Calu3 (cell line): ENCODE data around the gene UBR4. TPM values are rescaled to one million over a fixed set of nuclear protein-coding genes. Genes with fewer than 3 reads are reported as not detected.

Experiments
- BruUV-seq: library from RNA; stranded (reverse); fragments of 400-500 nt; replicated peaks from 2 replicates; lab custom pipeline; 2021; lab: Mats Ljungman, UMichigan
- CTCF ChIA-PET: fragments of 300-600 bp; sonication (Branson Sonifier 250); formaldehyde crosslinking; loops from one replicate; lab custom pipeline; 2022; ENCODE audit warnings: antibody characterized with exemption; lab: Charles Lee
- DNase-seq: peaks from one replicate; pipeline ENCODE4 v3.0.0; 2022
- H3K27ac Mint-ChIP-seq: one replicate; pipeline ENCODE4 v1.8.0; 2022; ENCODE audit warnings: mixed read lengths; ENCODE audit not compliant: unreplicated experiment
- H3K27me3 Mint-ChIP-seq: one replicate; pipeline ENCODE4 v1.8.0; 2022; ENCODE audit warnings: mixed read lengths; ENCODE audit not compliant: unreplicated experiment
- H3K36me3 Mint-ChIP-seq: one replicate; pipeline ENCODE4 v1.8.0; 2022; ENCODE audit warnings: mild to moderate bottlenecking, moderate library complexity, mixed read lengths; ENCODE audit not compliant: insufficient read depth, unreplicated experiment
- H3K4me1 Mint-ChIP-seq: one replicate; pipeline ENCODE4 v1.8.0; 2022; ENCODE audit warnings: mild to moderate bottlenecking, low read depth, mixed read lengths; ENCODE audit not compliant: unreplicated experiment
- H3K4me3 Mint-ChIP-seq: one replicate; pipeline ENCODE4 v1.8.0; 2022; ENCODE audit warnings: mild to moderate bottlenecking, low read depth, moderate library complexity, mixed read lengths; ENCODE audit not compliant: unreplicated experiment
- H3K9me3 Mint-ChIP-seq: one replicate; pipeline ENCODE4 v1.8.0; 2022; ENCODE audit warnings: low read depth, mixed read lengths; ENCODE audit not compliant: unreplicated experiment
- intact Hi-C: fragments of 100-400 bp; cut with micrococcal nuclease; formaldehyde crosslinking; loops from one replicate; pipeline ENCODE4 v1.10.0; 2022; ENCODE audit not compliant: unreplicated experiment
- total RNA-seq: library from RNA; stranded (reverse); gene quantifications from 2 replicates; pipeline ENCODE4 v1.2.3, GENCODE V29; 2022
- TF ChIP-seq, protein P1 (sequence below): fragments of 200-600 bp; IDR thresholded peaks from one replicate; pipeline ENCODE4 v1.8.0; 2022; ENCODE audit warnings: antibody characterized with exemption; ENCODE audit not compliant: unreplicated experiment

The UBR4 gene
- total RNA-seq, 1 experiment from 2014 or later = 123 TPM

DNA sequence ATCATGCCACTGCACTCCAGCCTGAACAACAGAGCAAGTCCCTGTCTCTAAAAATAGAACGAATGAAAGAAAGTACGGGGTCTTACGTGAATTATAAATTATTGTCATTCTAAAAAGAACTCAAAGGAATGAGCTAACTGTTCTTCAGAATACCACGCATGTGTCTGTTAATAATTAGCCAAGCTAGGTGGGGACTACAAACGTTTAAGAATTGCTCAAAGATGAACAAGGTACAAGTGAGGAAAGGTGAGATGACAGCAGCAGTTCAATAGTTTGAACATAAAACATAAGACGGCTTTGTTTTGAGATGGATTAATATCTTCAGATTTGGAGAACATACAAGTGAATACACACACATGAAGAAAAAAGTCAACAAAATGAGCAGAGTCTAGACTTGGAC is 79.6 kb downstream of the UBR4 start:
- BruUV-seq = no TSS peak
- Mint-ChIP-seq H3K36me3 (peaks cover 34% of the 10 kb centered on the region), H3K9me3 (no peaks in the 10 kb centered on the region), H3K27me3 (no peaks in the 10 kb centered on the region), H3K27ac (peak overlapping the region; percentile 50), H3K4me3 (no peak overlapping the region), H3K4me1 (peaks cover 8% of the 10 kb centered on the region)
- CTCF ChIA-PET = interaction anchor here (0.7 kb wide), 1 partner anchor 50 kb away, joined by 3 read pairs; no protein-coding TSS in a partner anchor
- intact Hi-C loops = no loop called here
- TF ChIP-seq, protein P1, sequence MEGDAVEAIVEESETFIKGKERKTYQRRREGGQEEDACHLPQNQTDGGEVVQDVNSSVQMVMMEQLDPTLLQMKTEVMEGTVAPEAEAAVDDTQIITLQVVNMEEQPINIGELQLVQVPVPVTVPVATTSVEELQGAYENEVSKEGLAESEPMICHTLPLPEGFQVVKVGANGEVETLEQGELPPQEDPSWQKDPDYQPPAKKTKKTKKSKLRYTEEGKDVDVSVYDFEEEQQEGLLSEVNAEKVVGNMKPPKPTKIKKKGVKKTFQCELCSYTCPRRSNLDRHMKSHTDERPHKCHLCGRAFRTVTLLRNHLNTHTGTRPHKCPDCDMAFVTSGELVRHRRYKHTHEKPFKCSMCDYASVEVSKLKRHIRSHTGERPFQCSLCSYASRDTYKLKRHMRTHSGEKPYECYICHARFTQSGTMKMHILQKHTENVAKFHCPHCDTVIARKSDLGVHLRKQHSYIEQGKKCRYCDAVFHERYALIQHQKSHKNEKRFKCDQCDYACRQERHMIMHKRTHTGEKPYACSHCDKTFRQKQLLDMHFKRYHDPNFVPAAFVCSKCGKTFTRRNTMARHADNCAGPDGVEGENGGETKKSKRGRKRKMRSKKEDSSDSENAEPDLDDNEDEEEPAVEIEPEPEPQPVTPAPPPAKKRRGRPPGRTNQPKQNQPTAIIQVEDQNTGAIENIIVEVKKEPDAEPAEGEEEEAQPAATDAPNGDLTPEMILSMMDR = no peak
- DNase-seq = no peak

DNA sequence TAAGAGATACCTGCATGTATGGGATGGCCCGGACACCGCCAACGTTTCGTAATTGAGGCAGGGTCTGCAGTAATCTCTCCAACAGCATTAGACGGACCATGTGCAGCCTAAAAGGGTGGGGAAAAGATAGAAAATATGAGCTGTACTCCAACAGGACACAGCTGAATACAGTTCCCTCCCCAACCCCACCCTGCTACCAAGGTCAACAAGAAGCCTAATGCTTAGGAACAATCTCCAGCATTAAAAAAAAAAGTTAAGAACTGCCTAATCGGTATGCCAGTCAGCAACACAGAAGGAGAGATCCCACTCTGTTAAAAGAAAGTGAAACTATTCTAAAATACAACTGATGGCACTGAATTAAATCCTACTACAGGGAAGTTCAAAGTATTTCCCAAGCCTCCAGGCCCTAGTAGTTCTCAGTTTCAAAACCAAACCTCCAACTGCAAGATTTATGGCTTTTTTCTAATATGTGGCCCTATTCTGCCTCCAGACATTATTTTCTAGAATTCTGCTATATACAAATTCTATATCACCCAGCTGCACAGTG is 81.0 kb downstream of the UBR4 start:
- no peaks in the 10 kb centered on the region for H3K9me3 Mint-ChIP-seq
- no peaks in the 10 kb centered on the region for H3K27me3 Mint-ChIP-seq
- no peak overlapping the region for H3K4me3 Mint-ChIP-seq
- no TSS peak for BruUV-seq
- peaks cover 8% of the 10 kb centered on the region for H3K4me1 Mint-ChIP-seq
- CTCF ChIA-PET = no interaction called here
- H3K36me3 Mint-ChIP-seq = peaks cover 46% of the 10 kb centered on the region
- intact Hi-C loops = no loop called here
- no peak overlapping the region for H3K27ac Mint-ChIP-seq
- TF ChIP-seq, protein P1 = no peak
- DNase-seq = no peak

DNA sequence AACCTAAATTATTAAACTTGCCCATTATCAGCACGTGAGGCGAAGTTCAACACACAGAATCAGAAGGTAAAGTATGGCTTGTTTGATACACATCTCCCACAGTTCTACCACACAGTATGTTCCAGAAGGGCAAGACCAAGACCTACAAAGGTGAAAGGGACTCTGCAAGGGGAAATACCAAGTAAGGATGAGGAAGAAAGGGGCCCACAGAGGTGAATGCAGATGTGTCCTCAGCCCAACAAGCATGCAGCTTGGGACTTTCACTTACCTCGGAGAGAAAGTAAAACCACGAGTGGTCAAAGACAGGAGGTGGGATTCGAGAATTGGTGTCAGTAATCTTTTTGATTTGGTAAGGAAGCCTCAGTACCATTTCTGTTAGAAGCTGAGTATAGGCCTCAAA is 85.8 kb downstream of the UBR4 start:
- Mint-ChIP-seq H3K27me3 (no peaks in the 10 kb centered on the region), H3K9me3 (no peaks in the 10 kb centered on the region), H3K36me3 (peaks cover 43% of the 10 kb centered on the region), H3K4me1 (peaks cover 19% of the 10 kb centered on the region), H3K4me3 (no peak overlapping the region), H3K27ac (no peak overlapping the region)
- CTCF ChIA-PET = no interaction called here
- intact Hi-C loops = no loop called here
- TF ChIP-seq, protein P1 = no peak
- no TSS peak for BruUV-seq
- DNase-seq = no peak

DNA sequence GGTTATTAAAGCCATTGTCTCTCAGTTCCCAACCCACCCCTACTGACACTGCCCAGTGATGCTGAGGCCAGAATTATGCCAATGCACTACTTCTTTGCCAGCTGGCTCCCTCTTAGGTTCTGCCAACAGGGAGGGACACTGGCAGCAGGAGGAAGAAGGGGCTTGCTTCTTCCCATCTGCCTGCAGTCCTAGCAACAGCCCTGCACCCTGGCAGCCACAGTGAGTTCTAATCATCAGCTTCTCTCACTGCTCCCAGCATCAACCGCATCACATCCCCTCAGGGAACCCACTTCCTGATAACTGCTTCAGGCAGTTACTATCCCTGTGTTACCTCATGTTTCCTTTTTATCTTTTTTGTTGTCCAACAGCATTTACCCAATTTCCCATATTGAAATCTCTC is 86.2 kb downstream of the UBR4 start:
- BruUV-seq = no TSS peak
- intact Hi-C loops = no loop called here
- Mint-ChIP-seq H3K36me3 (peaks cover 43% of the 10 kb centered on the region), H3K27me3 (no peaks in the 10 kb centered on the region), H3K4me3 (no peak overlapping the region), H3K27ac (no peak overlapping the region), H3K9me3 (no peaks in the 10 kb centered on the region), H3K4me1 (peaks cover 19% of the 10 kb centered on the region)
- CTCF ChIA-PET = no interaction called here
- no peak for DNase-seq
- TF ChIP-seq, protein P1 = no peak
